DLD1 (cell line): ENCODE measurements around the gene RAMP2.

Experiments
- in situ Hi-C: cut with HindIII; loops from 2 replicates; pipeline ENCODE4 v1.10.0; 2017; ENCODE audit warnings: low sequenced_read_pairs

The RAMP2 gene

DNA sequence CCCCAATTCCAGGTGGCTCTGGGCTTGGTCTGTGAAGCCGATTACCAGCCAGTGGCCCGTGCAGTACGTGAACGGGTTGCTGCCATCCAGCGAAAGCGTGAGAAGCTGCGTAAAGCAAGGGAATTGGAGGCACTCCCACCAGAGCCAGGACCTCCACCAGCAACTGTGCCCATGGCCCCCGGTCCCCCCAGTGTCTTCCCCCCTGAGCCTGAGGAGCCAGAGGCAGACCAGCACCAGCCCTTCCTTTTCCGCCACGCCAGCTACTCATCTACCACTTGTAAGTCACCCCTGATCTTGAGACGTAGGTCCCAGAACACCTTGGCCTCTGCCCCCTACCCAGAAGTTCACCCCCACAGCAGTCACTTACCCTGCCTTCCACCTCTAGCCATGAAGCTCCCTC lies 26.2 kb downstream of the RAMP2 start:
- in situ Hi-C loops = no loop called here

DNA sequence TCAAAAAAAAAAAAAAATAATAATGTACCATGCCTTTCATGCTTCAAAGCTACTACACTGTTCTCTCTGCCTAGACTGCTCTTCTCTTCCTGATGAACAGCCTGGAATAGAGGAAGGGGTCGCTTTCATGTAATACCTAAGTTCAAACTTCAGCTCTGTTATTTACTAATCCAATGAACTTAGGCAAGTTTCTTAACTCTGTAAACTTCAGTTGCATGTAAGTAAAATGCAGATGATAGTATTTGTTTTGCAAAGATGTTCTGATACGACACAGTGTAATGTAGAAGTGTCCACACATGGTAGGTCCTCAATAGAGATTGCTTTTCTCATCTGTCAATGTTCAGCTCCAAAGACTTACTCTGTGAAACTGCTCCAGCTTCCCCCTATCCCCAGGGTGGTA lies 30.9 kb downstream of the RAMP2 start:
- in situ Hi-C loops = no loop called here

DNA sequence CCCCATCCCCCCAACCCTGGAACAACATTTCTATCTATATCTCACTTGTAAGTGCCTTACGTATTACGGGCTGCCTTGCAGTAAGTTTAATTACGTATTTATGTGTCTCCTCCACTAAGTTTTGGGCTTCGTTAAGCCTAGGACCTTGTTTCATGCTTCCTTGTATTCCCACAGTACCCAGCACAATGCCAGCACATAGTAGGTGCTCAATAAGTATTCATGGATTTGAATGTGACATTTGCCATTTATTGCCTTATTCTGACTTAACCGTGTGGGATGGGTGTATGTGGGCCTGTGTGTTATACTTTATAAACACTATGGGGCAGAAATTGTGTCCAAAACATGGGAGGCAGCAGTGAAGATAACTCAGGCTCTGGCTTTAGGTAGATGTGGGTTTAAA lies 31.5 kb downstream of the RAMP2 start:
- in situ Hi-C loops = no loop called here

DNA sequence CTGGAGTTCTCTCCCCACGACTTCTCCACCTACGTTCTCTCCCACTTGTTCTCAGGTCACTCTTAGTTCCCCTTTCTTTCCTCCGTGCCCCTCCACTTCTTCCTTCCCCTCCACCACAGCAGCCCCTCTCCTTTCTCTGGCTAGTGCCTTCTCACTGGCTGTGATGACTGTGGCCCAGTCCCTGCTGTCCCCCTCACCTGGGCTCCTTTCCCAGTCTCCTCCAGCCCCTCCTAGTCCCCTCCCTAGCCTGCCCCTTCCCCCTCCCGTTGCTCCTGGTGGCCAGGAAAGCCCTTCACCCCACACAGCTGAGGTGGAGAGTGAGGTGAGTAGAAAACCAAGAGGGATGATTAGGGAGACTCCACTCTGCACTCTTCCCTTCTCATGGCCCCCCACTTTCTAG lies 34.0 kb downstream of the RAMP2 start:
- in situ Hi-C loops = no loop called here

DNA sequence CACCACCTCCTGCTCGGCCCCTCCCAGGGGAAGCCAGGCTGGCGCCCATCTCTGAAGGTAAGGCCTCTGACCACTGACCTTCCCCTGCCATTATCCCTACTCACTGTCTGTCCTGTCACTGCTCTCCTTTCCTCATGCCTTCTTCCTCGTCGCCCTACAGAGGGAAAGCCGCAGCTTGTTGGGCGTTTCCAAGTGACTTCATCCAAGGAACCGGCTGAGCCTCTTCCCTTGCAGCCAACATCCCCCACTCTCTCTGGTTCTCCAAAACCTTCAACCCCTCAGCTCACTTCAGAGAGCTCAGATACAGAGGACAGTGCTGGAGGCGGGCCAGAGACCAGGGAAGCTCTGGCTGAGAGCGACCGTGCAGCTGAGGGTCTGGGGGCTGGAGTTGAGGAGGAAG lies 34.4 kb downstream of the RAMP2 start:
- in situ Hi-C loops = no loop called here

DNA sequence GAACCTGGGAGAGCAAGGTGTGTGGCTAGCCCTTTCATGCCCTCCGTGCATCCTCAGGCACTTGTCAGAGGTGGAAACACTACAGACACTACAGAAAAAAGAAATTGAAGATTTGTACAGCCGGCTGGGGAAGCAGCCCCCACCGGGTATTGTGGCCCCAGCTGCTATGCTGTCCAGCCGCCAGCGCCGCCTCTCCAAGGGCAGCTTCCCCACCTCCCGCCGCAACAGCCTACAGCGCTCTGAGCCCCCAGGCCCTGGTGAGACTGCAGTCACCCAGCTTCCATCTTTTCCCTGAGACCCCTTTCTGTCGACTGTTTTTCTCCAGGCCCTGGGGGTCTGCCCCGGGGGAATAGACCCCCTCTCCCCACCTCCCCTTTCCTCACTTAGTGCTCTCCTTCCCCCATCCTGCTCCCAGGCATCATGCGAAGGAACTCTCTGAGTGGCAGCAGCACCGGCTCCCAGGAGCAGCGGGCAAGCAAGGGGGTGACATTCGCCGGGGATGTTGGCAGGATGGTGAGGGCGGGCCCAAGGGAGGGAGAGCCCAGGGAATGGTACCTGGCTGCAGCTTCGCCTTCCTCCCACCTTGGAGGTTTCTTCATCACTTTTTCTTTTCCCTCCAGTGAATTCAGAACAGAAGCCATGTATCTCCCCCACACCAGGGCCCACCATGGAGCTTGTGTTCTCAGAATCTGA lies 35.2 kb downstream of the RAMP2 start:
- in situ Hi-C loops = no loop called here

DNA sequence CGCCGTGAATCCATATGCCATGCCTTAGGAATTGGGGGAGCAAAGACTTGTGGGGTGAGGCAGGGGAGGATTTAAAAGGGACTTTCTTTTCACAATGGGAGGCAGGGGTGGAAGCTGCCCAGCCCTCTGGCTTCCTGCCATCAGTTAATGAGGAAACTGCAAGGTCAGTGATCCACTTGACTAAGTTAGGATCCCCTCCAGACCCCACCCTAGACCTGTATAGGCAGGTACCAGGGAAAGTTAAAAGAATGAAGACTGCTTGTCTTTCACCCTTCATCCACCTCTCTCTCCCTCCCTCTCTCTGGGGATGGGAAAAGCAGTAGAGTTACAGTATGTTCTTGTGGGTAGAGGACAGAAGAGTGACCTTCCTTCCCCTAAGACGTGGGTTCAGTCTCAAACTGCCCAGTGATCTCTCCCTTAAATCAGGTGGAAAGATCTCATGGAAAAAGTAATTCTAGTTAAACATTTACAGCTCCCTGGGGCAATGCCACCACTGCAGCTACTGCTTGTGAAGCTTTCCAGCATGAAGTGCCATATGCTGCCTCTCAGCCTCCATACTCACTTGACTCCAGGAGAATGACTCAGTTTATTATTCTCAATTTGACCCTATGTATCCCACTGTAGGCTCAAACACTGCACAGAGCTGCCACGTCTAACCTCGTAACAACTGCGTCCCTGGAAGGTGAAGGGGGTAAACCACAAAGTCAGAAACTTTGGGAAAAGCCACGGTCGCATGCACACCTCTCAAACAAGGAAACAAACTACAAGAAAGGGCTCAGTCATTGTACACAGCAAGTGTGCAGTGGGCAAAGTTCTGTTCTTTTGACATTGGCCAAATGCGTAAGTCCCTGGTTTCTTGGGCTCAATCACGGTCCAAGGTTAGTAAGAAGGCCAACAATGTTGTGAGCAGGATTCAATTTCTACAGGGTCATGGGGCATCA lies 36.3 kb downstream of the RAMP2 start:
- in situ Hi-C loops = no loop called here

DNA sequence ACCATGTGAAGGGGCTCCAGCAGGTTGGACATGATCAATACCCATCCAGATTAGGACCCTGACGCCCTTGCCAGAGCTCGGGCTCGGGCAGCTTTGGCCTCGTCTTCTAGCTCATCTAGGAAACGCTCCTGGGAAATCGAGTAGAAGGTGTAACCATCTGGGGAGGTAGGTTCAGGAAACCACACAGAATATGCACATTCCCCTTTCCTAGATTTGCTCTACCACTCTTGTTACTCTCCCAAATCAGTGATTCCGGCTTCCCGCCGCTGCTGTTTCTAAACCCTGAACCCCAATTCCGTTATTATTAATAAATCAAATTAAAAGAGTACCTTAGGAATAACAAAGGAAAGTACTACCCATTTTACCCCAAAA lies 37.0 kb downstream of the RAMP2 start:
- in situ Hi-C loops = no loop called here

DNA sequence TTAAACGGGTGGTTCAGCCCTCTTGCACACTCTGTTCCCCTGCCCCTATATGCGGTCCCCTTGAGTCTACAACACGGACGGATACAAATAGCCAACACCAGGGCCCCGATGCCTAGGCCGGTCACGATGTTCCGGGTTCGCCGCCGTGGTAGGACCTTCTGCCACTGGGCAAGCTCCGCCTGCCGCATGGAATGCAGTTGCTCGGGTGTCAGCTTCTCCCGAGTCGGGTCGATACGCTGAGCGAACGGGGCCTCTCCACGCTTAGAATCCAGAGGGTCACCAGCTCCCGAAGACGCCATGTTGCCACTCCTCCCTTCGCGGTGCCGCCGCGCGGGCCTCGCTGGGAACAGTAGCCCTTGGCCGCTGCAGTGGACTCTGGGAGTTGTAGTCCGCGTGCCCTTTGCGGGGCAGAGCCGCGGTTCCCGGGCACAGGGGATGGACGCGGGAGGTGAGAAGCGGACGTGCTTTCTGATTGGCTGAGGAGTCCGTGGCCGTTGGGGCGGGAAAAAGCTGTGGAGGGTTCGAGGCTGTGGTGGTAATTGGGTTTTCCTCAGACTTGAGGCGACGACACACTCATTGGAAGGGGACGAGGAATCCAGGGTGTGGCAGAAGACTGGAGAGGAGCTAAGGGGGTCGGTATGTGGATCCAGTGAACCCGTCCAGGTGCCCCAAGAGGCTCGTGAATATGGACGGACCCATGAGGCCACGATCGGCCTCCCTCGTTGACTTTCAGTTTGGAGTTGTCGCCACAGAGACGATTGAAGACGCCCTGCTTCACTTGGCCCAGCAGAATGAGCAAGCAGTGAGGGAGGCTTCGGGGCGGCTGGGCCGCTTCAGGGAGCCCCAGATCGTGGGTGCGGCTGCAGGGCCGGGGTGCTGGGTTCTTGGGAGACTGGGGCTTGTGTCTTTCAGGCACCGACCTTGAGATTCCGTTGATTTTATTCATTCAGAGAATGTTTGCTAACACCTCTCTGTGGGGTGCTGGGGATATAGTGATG lies 37.7 kb downstream of the RAMP2 start, which contains the start of the genes CNTD1 and COA3:
CNTD1 (plus strand) TSS at position 479 of the 998 bp plus-strand sequence; CDS start at position 686, 207 bp downstream.
COA3 (minus strand) TSS at position 322 of the 998 bp plus-strand sequence; CDS start at position 299, 23 bp downstream.
- in situ Hi-C loops = no loop called here

DNA sequence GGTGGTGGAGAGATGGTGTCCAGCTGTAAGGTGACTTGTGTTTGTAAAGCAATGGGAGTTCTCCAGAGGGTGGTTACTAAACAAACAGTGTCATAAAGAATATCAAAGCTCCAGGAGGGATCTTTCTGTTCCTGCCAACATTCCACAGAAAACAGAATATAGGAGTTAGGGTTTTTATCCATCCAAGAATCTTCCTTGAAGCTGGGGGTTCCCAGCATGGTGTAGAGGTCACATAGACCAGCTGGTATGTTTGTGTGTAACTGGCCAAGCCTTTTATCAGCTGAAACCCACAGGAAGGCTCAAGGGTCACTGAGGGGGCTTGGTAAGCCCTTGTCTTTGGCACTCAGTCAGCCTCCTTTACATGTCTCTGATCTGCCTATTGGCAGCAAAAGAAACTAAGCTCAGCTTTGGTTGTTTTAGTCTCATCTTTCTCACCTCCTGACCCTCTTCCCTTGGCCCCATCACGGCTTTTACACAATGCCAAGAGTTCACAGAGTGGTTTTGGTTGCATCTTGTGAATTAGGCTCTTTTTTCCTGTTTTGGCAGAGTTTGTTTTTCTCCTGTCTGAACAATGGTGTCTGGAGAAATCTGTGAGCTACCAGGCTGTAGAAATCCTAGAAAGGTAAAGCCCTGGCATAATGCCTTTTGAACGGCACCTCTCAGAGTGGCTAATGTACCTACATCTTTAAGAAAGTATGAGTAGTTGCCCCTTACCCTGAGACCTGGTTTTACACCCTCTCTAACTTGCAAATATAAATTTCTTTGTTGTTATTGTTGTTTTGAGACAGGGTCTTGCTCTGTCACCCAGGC lies 42.3 kb downstream of the RAMP2 start:
- in situ Hi-C loops = no loop called here

DNA sequence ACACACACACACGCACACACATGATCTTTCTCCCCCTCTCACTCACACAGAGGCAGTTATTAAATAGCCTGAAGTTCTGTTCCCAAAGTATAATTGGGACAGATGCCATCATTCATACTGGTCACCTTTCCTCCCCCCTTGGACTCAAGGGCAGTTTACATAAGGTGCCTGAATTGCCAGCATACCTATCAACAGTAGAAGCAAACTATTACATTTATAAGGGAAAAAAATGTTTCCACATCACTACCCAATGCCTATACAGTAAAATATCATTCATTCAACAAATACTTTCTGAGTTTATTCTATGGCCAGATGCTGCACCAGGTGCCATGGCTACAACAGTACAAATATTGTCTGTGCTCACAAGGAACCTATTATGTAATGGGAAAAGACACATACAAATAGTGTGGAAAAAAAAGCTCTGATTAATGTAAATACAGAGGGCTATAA lies 43.9 kb downstream of the RAMP2 start:
- in situ Hi-C loops = no loop called here

DNA sequence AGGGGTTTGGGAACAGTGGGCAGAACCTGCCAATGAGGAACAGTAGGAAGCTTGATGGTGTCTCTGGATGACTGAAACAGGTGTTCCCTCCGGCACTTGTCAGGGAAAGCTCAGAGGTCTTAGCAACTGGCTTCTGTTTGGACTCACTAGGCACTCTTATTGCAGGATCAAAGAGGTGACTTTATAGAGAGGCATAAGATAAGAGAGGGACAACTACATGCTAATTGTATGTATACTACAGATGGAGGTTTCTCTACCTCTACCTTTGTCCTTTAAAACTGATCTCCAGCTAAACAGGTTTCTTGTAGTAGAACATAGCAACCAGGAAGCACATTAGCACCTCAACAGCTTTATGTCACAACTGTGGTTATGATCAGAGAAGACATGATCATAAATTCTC lies 45.2 kb downstream of the RAMP2 start:
- in situ Hi-C loops = no loop called here

DNA sequence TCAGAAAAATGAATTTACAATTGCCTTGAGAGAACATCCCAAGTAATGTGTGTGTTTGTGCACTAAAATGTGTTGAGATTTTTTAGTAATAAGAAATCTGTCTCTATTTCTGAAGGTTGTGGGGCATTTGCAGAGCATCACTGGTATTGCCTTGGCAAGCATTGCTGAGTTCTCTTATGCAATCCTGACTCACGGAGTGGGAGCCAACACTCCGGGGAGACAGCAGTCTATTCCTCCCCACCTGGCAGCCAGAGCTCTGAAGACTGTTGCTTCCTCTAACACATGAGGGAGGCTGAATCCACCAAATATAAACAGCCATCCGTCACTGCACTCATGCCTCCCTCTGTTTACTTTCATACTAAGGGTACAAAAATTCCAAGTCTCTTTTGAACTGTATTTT lies 48.2 kb downstream of the RAMP2 start:
- in situ Hi-C loops = no loop called here
